ENCODE measurements around the gene SWSAP1.

Gene SWSAP1

GRCh38 chr19:11356676-11357550, 17.6 kb upstream of the SWSAP1 start:
- TF ChIP-seq CTCF (IDR thresholded peaks at IDR 0.05; ENCODE audit: borderline replicate concordance, insufficient read depth, low read depth, low read length), result no peak
- H3K4me3 ChIP-seq (ENCODE audit: low read depth, low read length), result no peak overlapping the region

GRCh38 chr19:11359421-11359820, 15.0 kb upstream of the SWSAP1 start:
- no peak for TF ChIP-seq CTCF (IDR thresholded peaks at IDR 0.05; ENCODE audit: borderline replicate concordance, insufficient read depth, low read depth, low read length)
- H3K4me3 ChIP-seq (ENCODE audit: low read depth, low read length), result no peak overlapping the region

GRCh38 chr19:11361037-11361770, 13.3 kb upstream of the SWSAP1 start:
- no peak overlapping the region for H3K4me3 ChIP-seq (ENCODE audit: low read depth, low read length)
- no peak for TF ChIP-seq CTCF (IDR thresholded peaks at IDR 0.05; ENCODE audit: borderline replicate concordance, insufficient read depth, low read depth, low read length)

- H3K4me3 ChIP-seq (ENCODE audit: low read depth, low read length), result no peak overlapping the region
- TF ChIP-seq CTCF (IDR thresholded peaks at IDR 0.05; ENCODE audit: borderline replicate concordance, insufficient read depth, low read depth, low read length), result no peak
Observed at GRCh38 chr19:11361771-11362731, 12.4 kb upstream of the SWSAP1 start.

- no peak for TF ChIP-seq CTCF (IDR thresholded peaks at IDR 0.05; ENCODE audit: borderline replicate concordance, insufficient read depth, low read depth, low read length)
- H3K4me3 ChIP-seq (ENCODE audit: low read depth, low read length), result no peak overlapping the region
Observed at GRCh38 chr19:11363881-11364280, 10.6 kb upstream of the SWSAP1 start.

GRCh38 chr19:11364296-11364904, 10.1 kb upstream of the SWSAP1 start:
- no peak overlapping the region for H3K4me3 ChIP-seq (ENCODE audit: low read depth, low read length)
- no peak for TF ChIP-seq CTCF (IDR thresholded peaks at IDR 0.05; ENCODE audit: borderline replicate concordance, insufficient read depth, low read depth, low read length)
